GM19455 (cell line): ENCODE measurements around the gene ENTREP3.
"Not testable (repeated sequence)": the region's sequence is repeated elsewhere in the genome, so short reads cannot be mapped to it uniquely, and the experiment has no call there.

Experiments used
- ATAC-seq: cut with Tn5 transposase; IDR thresholded peaks from one replicate; pipeline ENCODE4 v1.9.1; 2021; ENCODE audit not compliant: unreplicated experiment

ENTREP3 gene

GRCh38 chr1:155255243-155256007 lies at the start of gene ENTREP3:
Gene ENTREP3, minus strand, starts transcription at chr1:155255483. Its CDS starts 606 bp downstream, at chr1:155254877.
- ATAC-seq: peak; percentile 64

- no peak for ATAC-seq
Observed at GRCh38 chr1:155304558-155305063, 49.3 kb upstream of the ENTREP3 start.

GRCh38 chr1:155301342-155301841 lies 46.1 kb upstream of the ENTREP3 start, which contains the start of gene PKLR:
Gene PKLR, minus strand, starts transcription at chr1:155301438. Its CDS starts 43 bp downstream, at chr1:155301395.
- no peak for ATAC-seq

GRCh38 chr1:155300553-155301329 lies 45.5 kb upstream of the ENTREP3 start:
- no peak for ATAC-seq

GRCh38 chr1:155300024-155300423 lies 44.7 kb upstream of the ENTREP3 start:
- no peak for ATAC-seq

- no peak for ATAC-seq
Observed at GRCh38 chr1:155297384-155297783, 42.1 kb upstream of the ENTREP3 start.

- ATAC-seq: no peak
Observed at GRCh38 chr1:155296661-155297060, 41.4 kb upstream of the ENTREP3 start.

GRCh38 chr1:155295942-155296267 lies 40.6 kb upstream of the ENTREP3 start:
- ATAC-seq: no peak

GRCh38 chr1:155295183-155295941 lies 40.1 kb upstream of the ENTREP3 start:
- no peak for ATAC-seq

GRCh38 chr1:155294520-155295182 lies 39.4 kb upstream of the ENTREP3 start:
- no peak for ATAC-seq

GRCh38 chr1:155293086-155293749 lies 37.9 kb upstream of the ENTREP3 start:
- ATAC-seq: no peak

GRCh38 chr1:155291006-155291405 lies 35.7 kb upstream of the ENTREP3 start:
- not testable (repeated sequence) for ATAC-seq

GRCh38 chr1:155287987-155288543 lies 32.8 kb upstream of the ENTREP3 start:
- no peak for ATAC-seq

GRCh38 chr1:155286544-155286943 lies 31.3 kb upstream of the ENTREP3 start:
- ATAC-seq: no peak

- ATAC-seq: no peak
Observed at GRCh38 chr1:155285631-155286044, 30.4 kb upstream of the ENTREP3 start.

- no peak for ATAC-seq
Observed at GRCh38 chr1:155285063-155285462, 29.8 kb upstream of the ENTREP3 start.

GRCh38 chr1:155284476-155284875 lies 29.2 kb upstream of the ENTREP3 start:
- ATAC-seq: no peak

GRCh38 chr1:155282488-155283091 lies 27.3 kb upstream of the ENTREP3 start:
- no peak for ATAC-seq

- no peak for ATAC-seq
Observed at GRCh38 chr1:155279268-155279667, 24.0 kb upstream of the ENTREP3 start.
